Muscle of back (tissue), 11 donors: ENCODE data around the gene CELSR1. TPM values are rescaled to one million over a fixed set of nuclear protein-coding genes. Genes with fewer than 3 reads are reported as not detected.
A peak's percentile ranks its signal among the peaks of the same experiment; 100 is the strongest.

Experiments used
- DNase-seq, 3 donors: peaks; one replicate each; pipeline versions ENCODE4 v3.0.0 to v3.0.0-alpha.2; 2013
- polyA plus RNA-seq, 10 donors: library from polyadenylated mRNA; unstranded; fragments of 120-200 nt; gene quantifications; one replicate each; pipeline ENCODE4 v1.2.1, GENCODE V29; 2013; ENCODE audit not compliant: insufficient read length in 10 of 10

The CELSR1 gene
- polyA plus RNA-seq, 10 donors, result 1.7 to 9.8 (median 3.3) TPM

DNA sequence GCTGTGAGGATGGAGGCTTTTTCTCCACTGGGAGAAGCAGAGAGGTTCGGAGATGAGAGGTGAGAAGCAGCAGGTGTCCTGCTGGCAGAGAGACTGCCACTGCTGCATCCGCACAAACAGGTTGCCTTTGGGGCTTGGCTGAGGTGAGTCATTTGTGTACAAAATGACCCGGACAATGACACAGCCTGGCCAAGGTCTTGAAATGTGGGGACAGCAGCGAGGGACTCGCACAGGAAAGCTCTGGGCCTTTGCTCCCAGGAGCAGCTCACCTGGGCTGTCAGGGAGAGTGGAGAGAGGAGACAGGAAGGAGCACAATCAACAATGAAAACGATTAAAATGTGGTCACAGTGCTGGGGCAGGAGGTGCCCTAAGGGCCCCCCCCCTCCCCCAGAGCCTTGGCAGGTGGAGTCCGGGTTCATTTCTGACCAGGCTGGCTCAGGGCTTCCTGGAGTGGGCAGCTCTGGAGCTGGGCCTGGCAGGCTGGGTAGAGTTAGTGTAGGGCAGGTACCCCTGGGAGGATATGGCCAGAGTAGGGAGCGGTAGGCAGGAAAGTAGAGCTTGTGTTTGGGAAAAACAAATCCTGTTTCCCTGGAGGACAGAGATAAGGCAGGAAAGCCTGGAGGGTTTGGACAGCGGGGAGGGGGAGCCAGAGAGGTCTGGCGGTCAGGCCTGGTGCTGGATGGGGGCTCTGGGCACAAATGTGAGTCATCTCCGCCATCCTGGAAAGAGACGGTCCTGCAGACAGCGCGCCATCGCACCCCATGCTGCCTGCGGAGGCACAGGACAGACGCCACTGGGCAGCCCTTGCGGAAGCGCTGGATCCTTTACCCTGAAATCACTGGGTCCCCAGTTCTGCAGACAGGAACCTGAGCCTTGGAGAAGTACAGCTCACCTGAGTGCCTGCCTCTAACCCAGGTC, 37.8 kb upstream of the CELSR1 start:
- DNase-seq, result no peak

GRCh38 chr22:46574438-46574992, 37.1 kb upstream of the CELSR1 start:
- no peak for DNase-seq

DNA sequence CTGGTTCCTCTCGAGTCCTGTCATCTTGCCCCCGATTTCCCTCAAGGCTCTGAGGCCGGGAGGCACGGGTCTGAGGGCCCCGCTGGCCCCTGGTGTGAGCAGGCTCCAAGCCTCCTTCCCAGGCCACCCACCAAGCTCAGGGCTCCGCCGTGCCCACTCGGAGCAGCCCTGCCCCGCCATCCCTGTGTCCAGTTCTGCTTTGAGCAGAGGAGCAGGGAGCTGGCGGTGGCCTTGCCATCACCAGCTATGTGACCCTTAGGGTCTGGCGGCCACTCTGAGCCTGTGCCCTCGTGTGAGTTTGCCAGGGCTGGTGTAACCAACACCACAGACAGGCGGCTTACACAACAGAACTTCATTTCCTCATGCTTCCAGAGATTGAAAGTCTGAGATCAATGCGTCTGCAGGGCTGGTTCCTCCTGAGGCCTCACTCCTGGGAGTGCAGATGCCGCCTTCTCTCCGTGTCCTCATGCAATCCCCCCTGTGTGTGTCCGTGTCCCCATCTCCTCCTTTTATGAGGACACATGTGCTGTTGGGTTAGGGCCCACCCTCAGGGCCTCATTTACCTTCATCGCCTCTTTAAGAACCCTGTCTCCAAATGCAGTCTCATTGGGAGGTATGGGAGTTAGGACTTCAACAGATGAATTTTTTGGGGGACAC, 36.5 kb upstream of the CELSR1 start:
- no peak for DNase-seq

GRCh38 chr22:46572911-46573780, 35.7 kb upstream of the CELSR1 start:
- no peak for DNase-seq

DNA sequence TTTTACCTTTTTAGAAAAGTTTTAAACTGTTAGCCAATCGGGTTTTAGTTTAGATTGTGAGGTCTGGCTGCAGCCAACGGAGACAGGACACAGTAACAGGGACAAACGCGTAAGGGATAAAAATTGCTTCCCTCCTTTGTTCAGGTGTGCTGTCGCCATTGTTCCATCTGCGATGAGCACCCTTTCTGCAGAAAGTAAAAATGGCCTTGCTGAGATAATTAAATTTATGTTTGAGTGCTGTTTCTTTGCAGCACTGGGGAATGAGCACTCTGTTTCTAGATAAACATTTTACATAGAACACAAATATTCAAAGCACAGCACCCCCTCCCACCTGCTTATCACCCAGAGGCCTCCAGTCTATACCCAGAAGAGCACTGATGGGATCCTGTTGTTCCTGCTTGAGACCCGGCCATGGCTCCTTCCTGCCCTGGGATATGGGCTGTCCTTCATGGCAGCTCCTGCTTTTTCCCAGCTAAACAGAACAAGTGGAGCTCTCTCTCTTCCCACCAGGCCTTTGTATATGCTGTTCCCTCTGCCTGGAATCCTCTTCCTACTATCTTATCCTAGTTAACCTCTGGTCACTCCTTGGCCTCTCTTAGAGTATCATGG, 34.3 kb upstream of the CELSR1 start:
- no peak for DNase-seq

DNA sequence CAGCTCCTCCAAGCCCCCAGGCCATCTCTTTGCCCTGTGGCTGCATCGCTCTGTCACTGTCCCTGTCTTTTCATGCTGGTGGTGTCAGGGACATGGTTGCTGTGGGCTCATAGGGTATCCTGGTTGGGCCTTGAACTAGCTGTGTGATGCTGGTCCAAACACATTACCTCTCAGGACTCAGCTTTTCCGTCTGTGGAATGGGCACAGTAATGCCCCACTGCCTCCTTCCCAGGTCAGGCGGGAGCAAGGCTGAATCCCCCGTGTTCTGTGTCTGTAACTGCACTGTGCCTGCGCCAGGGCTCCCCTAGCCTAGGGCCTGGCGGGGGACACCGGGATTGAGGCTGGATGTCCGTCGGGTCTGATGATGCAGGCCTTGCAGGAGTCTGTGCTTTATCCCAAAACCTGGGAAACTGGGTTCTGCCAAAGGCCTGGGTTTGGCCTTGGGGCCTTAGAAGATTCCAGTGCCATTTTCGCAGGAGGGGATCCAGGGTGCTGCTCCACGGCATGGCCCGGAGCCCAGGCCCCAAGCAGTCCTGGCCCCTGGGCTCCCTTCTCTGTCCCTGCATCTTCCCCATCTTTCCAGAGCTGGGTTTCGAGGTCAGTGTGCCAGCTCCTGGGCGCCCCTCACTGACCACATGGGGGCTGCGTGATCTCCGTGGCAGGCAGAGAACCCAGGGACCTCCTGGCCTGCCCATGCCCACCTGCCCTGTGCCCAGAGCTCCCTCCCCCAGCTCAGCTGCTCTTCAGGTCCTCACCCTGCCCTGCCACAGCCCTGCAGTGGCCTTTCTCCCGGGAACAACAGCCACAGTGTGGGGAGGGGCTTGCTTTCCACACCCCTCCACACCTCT, 32.7 kb upstream of the CELSR1 start:
- no peak for DNase-seq

DNA sequence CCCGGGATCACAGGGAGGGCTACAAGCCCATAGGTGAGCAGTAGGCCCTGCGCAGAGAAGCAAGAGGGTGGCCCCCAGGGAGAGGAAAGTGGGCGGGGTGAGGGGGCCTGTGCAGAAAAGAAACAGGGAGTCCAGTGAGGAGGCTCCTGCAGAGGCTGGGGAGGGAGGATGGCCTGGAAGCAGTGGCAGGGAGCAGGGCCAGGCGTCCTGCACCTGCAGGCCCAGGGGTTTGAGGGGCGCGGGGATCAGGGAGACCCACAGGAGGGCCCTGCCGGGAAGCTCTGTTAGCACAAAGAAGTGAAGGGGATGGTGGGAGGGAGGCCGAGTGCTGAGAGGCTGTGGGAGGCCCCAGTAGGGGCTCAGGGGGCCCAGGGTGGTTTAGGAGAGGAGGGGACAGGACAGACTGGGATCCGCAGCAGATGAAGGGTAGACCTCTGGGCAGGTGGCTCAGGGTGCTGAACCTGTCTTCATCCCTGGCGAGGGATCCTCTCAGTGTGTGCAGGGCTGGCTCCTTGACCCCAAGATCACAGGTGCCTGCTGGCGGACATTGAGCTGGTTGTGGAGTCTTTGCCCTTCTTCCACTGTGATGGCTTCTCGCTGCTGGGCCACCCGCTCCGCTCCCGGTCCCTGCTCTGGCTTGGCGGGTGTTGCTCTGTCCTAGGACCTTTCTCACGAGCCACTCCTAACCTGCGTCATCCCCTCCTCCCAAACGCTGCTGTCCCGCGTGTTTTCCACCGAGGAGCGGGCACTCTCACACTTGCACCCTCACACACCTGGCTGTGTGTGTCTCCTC, 31.8 kb upstream of the CELSR1 start:
- DNase-seq, result no peak

DNA sequence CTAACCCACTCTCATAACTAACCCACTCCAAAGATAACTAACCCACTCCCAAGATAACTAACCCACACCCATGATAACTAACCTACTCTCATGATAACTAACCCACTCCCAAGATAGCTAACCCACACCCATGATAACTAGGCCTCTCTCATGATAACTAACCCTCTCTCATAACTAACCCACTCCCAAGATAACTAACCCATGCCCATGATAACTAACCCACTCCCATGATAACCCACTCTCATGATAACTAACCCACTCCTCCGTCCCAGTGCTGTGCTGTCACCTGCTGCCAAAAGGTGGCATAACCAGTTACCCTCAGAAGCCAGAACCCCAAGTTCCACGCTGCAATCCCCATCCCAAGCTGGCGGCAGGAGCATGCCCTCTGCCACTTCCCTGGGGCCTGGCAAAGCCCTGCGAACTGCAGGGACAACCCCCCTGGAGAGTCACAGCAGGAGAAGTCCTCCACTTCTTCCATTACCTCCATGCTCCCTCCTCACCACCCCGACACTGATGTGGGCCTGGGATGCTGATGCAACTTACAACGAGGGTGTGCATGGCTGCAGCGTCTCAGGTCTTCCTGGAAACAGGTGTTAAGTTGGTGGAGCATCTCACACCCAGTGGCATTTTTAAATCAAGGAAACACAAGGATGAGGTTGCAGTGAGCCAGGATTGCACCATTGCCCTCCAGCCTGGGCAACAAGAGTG, 30.8 kb upstream of the CELSR1 start:
- no peak for DNase-seq

- no peak for DNase-seq
Observed at GRCh38 chr22:46567471-46567870, 30.1 kb upstream of the CELSR1 start.

DNA sequence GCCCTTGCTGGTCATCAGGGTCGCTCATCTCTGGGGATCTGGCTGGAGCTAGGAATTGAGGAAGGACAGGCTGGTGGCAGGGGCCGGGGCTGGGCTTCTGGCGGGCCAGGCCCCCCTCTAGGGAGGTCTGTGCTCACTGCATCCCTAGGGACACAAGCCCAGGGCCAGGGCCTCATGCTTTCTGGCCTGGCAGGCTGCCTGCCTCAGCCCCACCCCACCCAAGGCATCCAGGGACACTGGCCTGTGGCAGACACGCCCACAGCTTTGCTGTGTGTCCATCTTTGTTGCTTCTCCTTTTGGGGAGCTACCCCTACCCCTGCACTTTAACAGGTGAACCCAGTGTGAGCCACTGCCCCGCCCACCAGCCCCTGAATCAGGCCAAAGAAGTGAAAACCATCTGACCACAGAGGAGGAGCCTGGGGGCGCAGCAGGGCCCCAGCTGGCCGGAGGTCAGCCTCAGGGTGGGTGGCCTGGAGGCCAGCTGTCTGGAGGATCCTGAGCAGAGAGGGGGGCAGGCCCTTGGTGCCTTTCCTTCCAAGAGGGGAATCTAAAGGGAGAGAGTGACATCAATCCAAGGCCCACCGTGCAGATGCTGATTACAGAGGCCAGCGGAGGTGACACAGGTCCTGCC, 26.8 kb upstream of the CELSR1 start:
- peak in 1 of 3 donors; percentile 44 for DNase-seq

DNA sequence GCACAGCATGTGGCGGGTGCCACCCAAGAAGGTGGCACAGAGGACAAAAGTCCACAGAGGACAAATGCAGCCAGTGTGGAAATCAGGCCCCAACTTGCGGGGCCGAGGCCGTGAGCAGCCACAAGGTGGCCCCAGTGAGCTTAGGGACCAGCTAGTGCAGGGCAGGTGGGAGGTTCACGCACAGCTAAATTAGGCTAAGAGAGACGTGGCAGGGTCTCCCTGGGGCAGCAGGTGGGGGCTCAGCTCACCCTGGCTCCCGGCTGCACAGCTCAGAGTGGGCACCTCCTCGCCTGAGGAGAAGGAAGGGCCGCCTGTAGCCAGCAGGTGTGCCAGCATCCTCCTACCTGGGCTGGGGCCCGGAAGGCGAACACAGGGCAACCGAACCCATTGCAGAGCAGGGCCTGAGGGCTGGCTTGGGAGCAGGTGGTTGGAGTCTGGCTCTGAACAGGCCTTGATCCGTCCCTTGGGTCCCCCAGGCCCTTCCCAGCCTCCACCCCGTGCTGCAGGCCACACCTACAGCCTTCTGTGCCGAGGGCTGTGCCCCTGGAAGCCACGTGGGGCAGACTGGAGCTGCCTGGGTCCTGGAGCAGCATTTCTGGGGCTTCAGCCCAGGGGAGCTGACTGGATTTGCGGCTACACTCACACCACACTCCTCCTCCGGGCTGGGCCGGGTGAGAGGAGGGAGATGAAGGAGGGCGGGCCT, 26.1 kb upstream of the CELSR1 start:
- DNase-seq, result peak; percentile 32 to 81 (median 65)

DNA sequence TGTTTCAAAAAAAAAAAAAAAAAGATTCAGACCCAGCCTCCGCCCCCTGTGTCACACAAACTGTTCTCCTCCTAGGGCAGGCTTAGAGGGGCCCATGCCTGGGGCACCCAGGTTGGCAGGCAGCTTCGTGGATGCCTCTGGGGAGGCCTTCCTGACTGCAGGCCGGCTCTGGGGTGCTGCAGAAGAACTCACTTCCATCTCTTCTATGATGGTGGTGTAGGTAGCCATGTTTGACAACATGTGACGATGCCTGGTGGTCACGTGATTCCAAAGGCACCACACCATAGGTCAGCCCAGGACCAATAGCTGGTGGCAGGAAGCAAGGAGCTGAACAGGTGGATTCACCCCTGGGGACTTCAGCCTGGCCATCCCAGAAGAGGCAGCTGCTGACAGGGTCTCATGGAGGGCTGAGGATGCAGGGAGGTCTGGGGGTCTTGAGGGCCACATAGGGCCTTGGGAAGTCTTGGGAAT, 24.1 kb upstream of the CELSR1 start:
- DNase-seq, result no peak

DNA sequence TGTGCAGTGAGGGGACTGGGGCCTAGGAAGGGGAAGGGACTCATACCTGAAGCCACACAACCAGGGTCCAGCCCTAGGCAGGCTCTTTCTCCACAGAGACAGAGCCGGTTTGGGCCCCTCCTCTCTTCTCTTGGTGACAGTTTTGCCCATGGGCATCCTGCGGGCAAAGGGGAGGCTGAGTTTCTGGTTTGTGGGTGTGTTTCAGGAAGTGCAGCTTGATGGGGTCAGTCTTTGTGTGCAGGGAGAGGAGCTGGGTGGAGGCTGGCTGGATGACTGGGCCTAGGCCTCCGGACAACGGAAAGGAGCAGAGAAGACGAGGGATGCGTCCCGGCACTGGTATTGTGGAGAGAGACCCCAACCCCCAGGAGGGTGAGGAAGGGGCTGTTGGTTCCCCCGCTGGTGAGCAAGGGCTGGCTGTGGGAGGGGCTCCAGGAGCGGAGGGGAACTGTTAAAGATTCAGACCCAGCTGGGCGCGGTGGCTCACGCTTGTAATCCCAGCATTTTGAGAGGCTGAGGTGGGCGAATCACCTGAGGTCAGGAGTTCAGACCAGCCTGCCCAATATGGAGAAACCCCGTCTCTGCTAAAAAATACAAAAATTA, 23.4 kb upstream of the CELSR1 start:
- no peak for DNase-seq

- no peak for DNase-seq
Observed at GRCh38 chr22:46557736-46558480, 20.5 kb upstream of the CELSR1 start.

- no peak for DNase-seq
Observed at GRCh38 chr22:46556775-46557174, 19.4 kb upstream of the CELSR1 start.

GRCh38 chr22:46553189-46553588, 15.8 kb upstream of the CELSR1 start:
- no peak for DNase-seq
